Tibial nerve (tissue), 4 donors: ENCODE results near the gene SMC3. TPM values are rescaled to one million over a fixed set of nuclear protein-coding genes. Genes with fewer than 3 reads are reported as not detected.

ENCODE experiments used
- DNase-seq, 2 donors: peaks; one replicate each; pipeline ENCODE4 v3.0.0-alpha.2; 2019; ENCODE audit warnings: low spot score in 2 of 2
- H3K27ac ChIP-seq, 4 donors: fragments of 200-600 bp; sonication (generic) in 3 of 4; one replicate each; pipeline ENCODE4 v1.5.1; 2017 to 2019; ENCODE audit warnings: mild to moderate bottlenecking in 1 of 4
- H3K27me3 ChIP-seq, 2 donors: fragments of 200-600 bp; sonication (generic) in 1 of 2; one replicate each; pipeline versions ENCODE4 v1.5.1 to v1.6.0; 2017 to 2019
- H3K36me3 ChIP-seq, 3 donors: fragments of 200-600 bp; sonication (generic); one replicate each; pipeline ENCODE4 v1.5.1; 2018 to 2019
- H3K4me1 ChIP-seq, 4 donors: fragments of 200-600 bp; sonication (generic) in 3 of 4; one replicate each; pipeline ENCODE4 v1.5.1; 2017 to 2019
- H3K4me3 ChIP-seq, 4 donors: fragments of 200-600 bp; sonication (generic) in 3 of 4; one replicate each; pipeline ENCODE4 v1.5.1; 2017 to 2019; ENCODE audit warnings: mild to moderate bottlenecking in 1 of 4, moderate library complexity in 1 of 4
- H3K9me3 ChIP-seq, 4 donors: fragments of 200-600 bp; sonication (generic) in 3 of 4; one replicate each; pipeline ENCODE4 v1.5.1; 2017 to 2019
- EP300 ChIP-seq, 2 donors: sonication (generic); formaldehyde crosslinking; IDR thresholded peaks; one replicate each; pipeline ENCODE4 v1.6.1; 2017; ENCODE audit warnings: antibody characterized with exemption in 2 of 2, mild to moderate bottlenecking in 1 of 2
- POLR2A ChIP-seq, 2 donors: fragments of 450-650 bp; IDR thresholded peaks; one replicate each; pipeline ENCODE4 v1.6.1; 2017; ENCODE audit warnings: antibody characterized with exemption in 2 of 2, mild to moderate bottlenecking in 2 of 2, moderate library complexity in 2 of 2
- WGBS, 2 donors: methylation state at CpG; one replicate each; pipeline ENCODE4 v1.1.5; 2018; 5-methylcytosine and 5-hydroxymethylcytosine counted together
- total RNA-seq, 4 donors: library from RNA; depleted of rRNA; stranded (reverse); fragments of >200 nt; gene quantifications; one replicate each; pipeline ENCODE4 v1.1.0, GENCODE V29; 2016
- TF ChIP-seq, protein P1 (sequence below), 5 experiments: fragments of 200-600 bp in 3 of 5; fragments of 450-650 bp in 2 of 5; sonication (generic) in 3 of 5; IDR thresholded peaks; one replicate each; pipeline ENCODE4 v1.5.1; 2016 to 2019; ENCODE audit warnings: antibody characterized with exemption in 5 of 5, mild to moderate bottlenecking in 3 of 5, moderate library complexity in 2 of 5

Gene SMC3
- total RNA-seq, 4 donors from 2014 or later, result 31.0 to 41.4 (median 33.4) TPM

DNA sequence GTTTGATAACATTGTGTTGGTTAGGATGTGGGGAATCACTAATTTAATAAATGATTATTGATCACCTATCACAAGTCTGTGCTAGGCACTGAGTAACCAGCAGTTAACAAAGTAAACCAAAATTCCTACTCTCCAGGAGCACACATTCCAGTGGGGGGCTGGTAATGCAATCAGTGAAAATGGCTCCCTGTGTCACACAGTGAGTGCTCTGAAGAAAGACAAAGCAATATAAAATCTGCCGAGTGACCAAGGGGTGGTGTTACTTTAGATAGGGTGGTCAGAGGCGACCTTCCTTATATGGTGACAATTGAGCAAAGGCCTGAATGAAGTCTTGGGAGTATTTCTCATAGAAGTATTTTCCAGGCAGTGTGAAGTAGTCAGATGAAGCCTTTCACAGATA, 13.6 kb upstream of the SMC3 start:
- H3K9me3 ChIP-seq, result no peaks in the 10 kb centered on the region
- no peaks in the 10 kb centered on the region for H3K4me1 ChIP-seq
- peaks cover 0 to 18% of the 10 kb centered on the region in 2 donors for H3K27me3 ChIP-seq
- TF ChIP-seq, protein P1, sequence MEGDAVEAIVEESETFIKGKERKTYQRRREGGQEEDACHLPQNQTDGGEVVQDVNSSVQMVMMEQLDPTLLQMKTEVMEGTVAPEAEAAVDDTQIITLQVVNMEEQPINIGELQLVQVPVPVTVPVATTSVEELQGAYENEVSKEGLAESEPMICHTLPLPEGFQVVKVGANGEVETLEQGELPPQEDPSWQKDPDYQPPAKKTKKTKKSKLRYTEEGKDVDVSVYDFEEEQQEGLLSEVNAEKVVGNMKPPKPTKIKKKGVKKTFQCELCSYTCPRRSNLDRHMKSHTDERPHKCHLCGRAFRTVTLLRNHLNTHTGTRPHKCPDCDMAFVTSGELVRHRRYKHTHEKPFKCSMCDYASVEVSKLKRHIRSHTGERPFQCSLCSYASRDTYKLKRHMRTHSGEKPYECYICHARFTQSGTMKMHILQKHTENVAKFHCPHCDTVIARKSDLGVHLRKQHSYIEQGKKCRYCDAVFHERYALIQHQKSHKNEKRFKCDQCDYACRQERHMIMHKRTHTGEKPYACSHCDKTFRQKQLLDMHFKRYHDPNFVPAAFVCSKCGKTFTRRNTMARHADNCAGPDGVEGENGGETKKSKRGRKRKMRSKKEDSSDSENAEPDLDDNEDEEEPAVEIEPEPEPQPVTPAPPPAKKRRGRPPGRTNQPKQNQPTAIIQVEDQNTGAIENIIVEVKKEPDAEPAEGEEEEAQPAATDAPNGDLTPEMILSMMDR (IDR thresholded peaks at IDR 0.05), result no peak
- TF ChIP-seq POLR2A (IDR thresholded peaks at IDR 0.05), result no peak
- no peak for TF ChIP-seq EP300 (IDR thresholded peaks at IDR 0.05)
- no peak overlapping the region for H3K27ac ChIP-seq
- H3K4me3 ChIP-seq, result no peak overlapping the region
- no peaks in the 10 kb centered on the region for H3K36me3 ChIP-seq
- 27 to 44% methylated on average over 2 of the region's 2 CpGs for WGBS, 2 donors
- no peak for DNase-seq

DNA sequence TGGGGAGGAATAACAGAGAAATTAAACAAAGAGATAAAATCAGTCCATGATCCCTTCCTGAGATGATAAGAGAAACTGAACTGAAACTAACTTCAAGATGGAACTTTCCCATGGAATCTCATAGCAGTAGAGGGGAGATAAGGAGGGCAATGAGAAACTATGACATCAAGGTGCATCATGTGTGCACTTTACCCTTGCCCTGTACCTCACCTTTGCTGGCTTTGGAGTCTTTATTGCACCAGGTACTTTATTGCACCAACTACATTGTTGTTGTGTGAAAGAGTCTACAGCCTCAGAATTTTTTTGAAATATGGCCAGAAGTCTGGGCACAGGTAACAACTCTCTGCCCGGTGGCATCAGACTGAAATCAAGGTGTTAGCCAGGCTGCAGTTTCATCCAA, 11.2 kb upstream of the SMC3 start:
- 93 to 100% methylated on average over 1 of the region's 1 CpG for WGBS, 2 donors
- Histone ChIP-seq H3K9me3 (no peaks in the 10 kb centered on the region), H3K36me3 (no peaks in the 10 kb centered on the region)

DNA sequence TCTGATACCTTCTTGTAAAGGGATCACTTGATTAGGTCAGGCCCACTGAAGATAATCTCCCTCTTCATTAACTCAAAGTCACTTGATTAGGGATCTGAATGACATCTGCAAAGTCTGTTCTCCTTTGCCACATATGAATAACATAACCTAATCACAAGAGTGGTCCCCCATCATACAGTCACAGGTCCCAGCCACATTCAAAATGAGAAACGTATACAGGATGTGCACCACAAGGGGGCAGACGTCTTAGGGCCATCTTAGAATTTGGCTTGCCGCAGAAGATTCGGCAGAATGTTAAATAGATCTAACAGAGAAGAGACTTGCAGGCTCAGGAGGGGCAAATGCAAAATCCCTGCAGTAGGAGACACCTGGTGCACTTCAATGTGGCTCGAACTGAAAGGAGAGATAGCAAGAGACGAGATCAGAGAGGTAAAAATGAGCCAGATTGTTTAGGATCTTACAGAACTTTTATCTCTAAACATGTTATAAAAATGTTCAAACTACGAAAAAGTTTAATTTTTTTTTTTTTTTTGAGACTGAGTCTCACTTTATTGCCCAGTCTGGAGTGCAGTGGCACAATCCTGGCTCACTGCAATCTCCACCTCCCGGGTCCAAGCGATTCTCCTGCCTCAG, 10.4 kb upstream of the SMC3 start:
- Histone ChIP-seq H3K36me3 (no peaks in the 10 kb centered on the region), H3K4me3 (no peak overlapping the region), H3K27me3 (peaks cover 0 to 8% of the 10 kb centered on the region in 2 donors), H3K9me3 (no peaks in the 10 kb centered on the region), H3K4me1 (no peaks in the 10 kb centered on the region), H3K27ac (no peak overlapping the region)
- peak in 1 of 2 donors; percentile 61 for DNase-seq
- 57 to 59% methylated on average over 9 of the region's 9 CpGs for WGBS, 2 donors
- no peak for TF ChIP-seq EP300 (IDR thresholded peaks at IDR 0.05)
- TF ChIP-seq, protein P1 (IDR thresholded peaks at IDR 0.05), result peak; percentile 22 to 54 (median 38)

More for the DNA sequence above, 11.2 kb upstream of the SMC3 start:
- H3K4me1 ChIP-seq, result no peaks in the 10 kb centered on the region
- H3K27ac ChIP-seq, result no peak overlapping the region
- H3K27me3 ChIP-seq, result peaks cover 0 to 13% of the 10 kb centered on the region in 2 donors
- TF ChIP-seq POLR2A (IDR thresholded peaks at IDR 0.05) (no peak), EP300 (IDR thresholded peaks at IDR 0.05) (no peak)
- TF ChIP-seq, protein P1 (IDR thresholded peaks at IDR 0.05), result no peak
- DNase-seq, result no peak
- no peak overlapping the region for H3K4me3 ChIP-seq

DNA sequence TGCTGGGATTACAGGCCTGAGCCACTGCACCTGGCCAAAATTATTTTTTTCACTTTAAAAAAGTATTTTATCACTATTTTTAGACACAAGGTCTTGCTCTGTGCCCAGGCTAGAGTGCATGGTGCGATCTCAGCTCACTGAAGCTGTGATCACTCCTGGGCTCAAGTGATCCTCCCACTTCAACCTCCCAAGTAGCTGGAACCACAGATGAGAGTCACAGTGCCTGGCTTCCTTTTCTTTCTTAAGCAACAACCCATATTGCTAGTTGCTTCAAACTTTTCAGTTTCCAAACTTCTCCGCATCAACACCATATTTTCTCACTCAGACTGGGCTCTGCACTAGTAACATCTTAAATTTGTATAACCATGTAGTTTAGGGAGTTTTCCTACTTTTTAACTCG, 9.5 kb upstream of the SMC3 start:
- WGBS, 2 donors, result 82 to 86% methylated on average over 3 of the region's 3 CpGs
- TF ChIP-seq, protein P1 (IDR thresholded peaks at IDR 0.05), result no peak
- no peak for TF ChIP-seq EP300 (IDR thresholded peaks at IDR 0.05)
- no peak for TF ChIP-seq POLR2A (IDR thresholded peaks at IDR 0.05)
- H3K27me3 ChIP-seq, result peaks cover 0 to 13% of the 10 kb centered on the region in 2 donors
- no peaks in the 10 kb centered on the region for H3K9me3 ChIP-seq
- no peak overlapping the region for H3K4me3 ChIP-seq
- no peak overlapping the region for H3K27ac ChIP-seq
- no peak for DNase-seq
- no peaks in the 10 kb centered on the region for H3K36me3 ChIP-seq
- no peaks in the 10 kb centered on the region for H3K4me1 ChIP-seq

DNA sequence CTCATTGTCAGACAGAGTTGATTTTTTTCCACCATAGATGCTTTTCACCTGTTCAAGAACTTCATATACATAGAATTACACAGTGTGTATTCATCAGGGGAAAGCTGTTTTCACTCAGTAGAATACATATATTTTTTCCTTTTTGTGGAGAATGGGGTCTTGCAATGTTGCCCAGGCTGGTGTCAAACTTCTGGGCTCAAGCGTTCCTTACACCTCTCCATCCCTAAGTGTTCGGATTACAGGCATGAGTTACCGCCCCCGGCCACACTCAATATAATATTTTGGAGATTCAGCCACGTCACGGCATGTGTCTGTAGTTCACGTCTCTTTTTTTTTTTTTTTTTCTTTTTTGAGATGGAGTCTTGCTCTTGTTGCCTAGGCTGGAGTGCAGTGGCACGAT, 7.5 kb upstream of the SMC3 start:
- Histone ChIP-seq H3K9me3 (no peaks in the 10 kb centered on the region), H3K36me3 (no peaks in the 10 kb centered on the region), H3K27ac (no peak overlapping the region), H3K4me1 (no peaks in the 10 kb centered on the region), H3K27me3 (peaks cover 0 to 15% of the 10 kb centered on the region in 2 donors), H3K4me3 (no peak overlapping the region)
- DNase-seq, result no peak
- TF ChIP-seq EP300 (IDR thresholded peaks at IDR 0.05), result no peak
- TF ChIP-seq, protein P1 (IDR thresholded peaks at IDR 0.05), result no peak
- no peak for TF ChIP-seq POLR2A (IDR thresholded peaks at IDR 0.05)
- 92 to 94% methylated on average over 8 of the region's 8 CpGs for WGBS, 2 donors
